ENCODE measurements around the gene CALHM1.

GRCh38 chr10:103454026-103454425, 4.7 kb downstream of the CALHM1 start:
- TF ChIP-seq CTCF (IDR thresholded peaks at IDR 0.05) (no peak), POLR2A (IDR thresholded peaks at IDR 0.05) (no peak)

Data from body of pancreas (tissue), 4 donors.